ENCODE measurements around the gene BCL2L12.

The BCL2L12 gene

DNA sequence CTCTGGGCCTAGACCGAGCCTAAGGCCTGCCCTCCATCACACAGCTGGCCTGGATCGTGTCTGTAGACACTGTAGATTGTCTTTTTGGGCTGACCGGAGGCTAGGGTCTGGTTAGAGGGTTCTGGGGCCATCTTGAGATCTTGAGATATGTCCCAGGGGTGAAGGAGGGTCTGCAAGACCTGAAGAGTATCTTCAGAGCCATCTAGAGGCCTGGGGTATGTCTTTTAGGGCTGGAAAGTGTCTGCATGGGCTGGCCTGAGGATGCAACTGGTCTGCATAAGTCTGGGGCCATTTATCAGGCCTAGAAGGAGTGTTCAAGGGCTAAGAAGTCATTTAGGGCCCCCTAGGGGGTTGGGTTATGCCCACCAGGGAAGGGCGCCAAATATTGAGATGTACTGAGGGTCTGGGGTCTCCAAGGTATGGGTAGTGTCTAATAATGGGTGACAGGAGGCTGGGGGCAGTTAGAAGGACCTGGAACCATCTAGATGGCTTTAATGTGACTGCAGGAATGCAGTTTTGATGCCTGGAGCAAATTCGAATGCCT lies 23.2 kb upstream of the BCL2L12 start:
- no peak for DNase-seq (ENCODE audit: low read depth)

DNA sequence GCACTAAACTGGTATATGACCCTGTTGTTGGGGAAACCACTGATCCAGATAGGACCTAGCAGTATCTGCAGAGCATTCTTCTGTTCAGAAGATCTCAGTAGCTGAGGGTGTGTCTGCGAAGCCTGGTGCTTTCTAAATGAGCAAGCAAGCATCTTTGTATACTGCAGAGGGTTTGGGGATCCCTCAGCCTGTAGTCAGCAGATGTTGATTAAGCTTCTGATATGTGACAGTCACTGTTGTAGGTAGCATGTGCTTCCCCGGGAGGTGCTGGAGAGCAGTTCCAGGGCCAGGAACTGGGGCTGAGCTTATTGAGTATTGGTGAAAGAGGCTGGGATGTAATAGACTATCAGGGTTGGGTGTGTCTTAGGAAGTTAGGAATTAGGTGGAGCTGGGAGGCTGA lies 22.3 kb upstream of the BCL2L12 start:
- DNase-seq (ENCODE audit: low read depth), result no peak

DNA sequence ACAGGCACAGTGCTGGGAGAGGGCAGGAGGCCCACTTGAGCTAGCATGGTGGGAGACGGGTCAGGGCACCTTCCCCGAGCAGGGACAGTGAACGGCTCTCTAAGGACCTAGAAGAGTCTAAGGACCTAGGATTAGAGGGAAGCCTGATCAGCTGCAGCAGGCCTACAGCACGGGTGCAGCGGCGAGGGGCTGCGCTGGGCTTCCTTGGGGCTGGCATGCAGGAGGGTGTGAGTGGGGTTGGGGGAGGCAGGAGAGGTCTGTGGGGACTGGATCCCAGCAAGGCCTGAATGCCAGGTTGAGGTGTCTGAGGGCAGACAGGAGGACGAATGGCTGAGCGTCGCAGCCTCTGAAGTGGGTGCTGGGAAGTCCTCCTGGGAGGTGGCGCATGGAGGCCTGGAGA lies 20.1 kb upstream of the BCL2L12 start:
- DNase-seq (ENCODE audit: low read depth), result no peak

DNA sequence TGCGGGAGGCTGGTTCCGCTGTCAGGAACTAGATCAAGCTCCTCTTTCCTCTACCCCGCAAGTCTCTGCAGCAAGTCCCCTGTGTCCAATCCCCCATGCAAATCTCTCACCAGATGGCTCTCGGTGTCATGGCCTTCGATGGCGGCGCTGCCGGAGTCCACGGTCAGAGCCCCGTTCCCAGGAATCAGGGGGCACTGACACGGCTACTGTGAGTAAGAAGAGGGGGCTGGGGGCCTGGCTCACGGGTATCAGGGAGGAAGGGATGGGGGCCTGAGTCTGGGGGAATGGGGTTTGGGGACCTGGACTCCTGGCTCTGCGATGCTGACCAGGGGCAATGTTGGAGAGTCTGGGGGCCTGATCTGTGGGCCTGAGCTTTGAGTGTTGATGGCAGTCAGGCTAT lies 19.7 kb upstream of the BCL2L12 start:
- DNase-seq (ENCODE audit: low read depth), result no peak

DNA sequence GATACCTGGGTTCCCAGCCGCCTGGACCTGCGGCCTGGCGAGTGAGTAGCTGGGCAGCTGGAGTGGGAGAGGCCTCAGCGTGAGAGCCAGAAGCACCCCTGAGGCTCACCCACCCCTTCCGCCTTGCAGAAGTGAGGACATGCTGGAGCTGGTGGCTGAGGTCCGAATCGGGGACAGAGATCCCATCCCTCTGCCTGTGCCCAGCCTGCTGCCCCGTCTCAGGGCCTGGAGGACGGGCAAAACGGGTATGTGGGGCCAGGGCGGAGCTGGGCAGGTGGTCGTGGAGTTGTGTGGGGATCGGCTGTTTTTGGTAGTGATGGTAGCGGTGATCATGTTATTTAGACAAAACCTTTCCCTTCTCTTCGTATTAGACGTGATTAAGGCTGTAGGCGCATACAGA lies 19.1 kb upstream of the BCL2L12 start:
- no peak for DNase-seq (ENCODE audit: low read depth)

DNA sequence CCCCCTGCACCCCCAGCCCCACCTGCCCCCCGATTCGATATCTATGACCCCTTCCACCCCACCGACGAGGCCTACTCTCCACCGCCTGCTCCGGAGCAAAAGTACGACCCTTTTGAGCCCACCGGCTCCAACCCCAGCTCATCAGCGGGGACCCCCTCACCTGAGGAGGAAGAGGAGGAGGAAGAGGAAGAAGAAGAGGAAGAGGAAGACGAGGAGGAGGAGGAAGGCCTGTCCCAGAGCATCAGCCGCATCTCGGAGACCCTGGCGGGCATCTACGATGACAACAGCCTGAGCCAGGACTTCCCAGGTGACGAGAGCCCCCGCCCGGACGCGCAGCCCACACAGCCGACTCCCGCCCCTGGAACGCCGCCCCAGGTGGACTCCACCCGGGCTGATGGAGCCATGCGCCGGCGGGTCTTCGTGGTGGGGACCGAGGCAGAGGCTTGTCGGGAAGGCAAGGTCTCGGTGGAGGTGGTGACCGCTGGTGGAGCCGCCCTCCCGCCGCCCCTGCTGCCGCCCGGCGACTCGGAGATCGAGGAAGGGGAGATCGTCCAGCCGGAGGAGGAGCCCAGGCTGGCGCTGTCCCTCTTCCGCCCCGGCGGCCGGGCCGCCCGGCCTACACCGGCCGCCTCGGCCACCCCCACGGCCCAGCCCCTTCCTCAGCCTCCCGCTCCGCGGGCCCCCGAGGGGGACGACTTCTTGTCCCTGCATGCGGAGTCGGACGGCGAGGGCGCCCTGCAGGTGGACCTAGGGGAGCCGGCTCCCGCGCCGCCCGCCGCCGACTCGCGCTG lies 14.5 kb upstream of the BCL2L12 start:
- no peak for DNase-seq (ENCODE audit: low read depth)

DNA sequence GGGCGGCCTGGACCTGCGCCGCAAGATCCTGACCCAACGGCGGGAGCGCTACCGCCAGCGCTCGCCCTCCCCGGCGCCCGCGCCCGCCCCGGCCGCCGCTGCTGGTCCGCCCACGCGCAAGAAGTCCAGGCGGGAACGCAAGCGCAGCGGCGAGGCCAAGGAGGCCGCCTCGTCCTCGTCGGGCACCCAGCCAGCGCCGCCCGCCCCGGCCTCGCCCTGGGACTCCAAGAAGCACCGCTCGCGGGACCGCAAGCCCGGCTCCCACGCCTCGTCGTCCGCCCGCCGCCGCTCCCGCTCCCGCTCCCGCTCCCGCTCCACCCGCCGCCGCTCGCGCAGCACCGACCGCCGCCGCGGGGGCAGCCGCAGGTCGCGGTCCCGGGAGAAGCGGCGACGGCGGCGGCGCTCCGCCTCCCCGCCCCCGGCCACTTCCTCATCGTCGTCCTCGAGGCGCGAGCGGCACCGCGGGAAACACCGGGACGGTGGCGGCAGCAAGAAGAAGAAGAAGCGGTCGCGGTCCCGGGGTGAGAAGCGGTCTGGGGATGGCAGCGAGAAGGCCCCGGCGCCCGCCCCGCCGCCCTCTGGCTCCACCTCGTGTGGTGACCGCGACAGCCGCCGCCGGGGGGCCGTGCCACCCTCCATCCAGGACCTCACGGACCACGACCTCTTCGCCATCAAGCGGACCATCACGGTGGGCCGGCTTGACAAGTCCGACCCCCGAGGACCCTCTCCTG lies 13.7 kb upstream of the BCL2L12 start:
- DNase-seq (ENCODE audit: low read depth), result no peak

DNA sequence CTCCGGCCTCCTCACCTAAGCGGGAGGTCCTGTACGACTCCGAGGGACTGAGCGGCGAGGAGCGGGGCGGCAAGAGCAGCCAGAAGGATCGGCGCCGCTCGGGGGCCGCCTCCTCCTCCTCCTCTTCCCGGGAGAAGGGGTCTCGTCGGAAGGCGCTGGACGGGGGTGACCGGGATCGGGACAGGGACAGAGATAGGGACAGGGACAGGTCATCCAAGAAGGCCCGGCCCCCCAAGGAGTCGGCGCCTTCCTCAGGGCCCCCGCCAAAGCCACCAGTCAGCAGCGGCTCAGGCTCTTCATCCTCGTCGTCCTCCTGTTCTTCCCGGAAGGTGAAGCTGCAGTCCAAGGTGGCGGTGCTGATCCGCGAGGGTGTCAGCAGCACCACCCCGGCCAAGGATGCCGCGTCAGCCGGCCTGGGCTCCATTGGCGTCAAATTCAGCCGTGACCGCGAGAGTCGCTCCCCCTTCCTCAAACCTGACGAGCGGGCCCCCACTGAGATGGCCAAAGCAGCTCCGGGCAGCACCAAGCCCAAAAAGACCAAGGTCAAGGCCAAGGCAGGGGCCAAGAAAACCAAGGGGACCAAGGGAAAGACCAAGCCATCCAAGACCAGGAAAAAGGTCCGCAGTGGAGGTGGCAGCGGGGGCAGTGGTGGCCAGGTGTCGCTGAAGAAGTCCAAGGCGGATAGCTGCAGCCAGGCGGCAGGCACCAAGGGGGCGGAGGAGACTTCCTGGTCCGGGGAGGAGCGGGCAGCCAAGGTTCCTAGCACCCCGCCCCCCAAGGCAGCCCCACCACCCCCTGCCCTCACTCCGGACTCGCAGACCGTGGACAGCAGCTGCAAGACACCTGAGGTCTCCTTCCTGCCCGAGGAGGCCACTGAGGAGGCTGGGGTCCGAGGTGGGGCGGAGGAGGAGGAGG lies 12.9 kb upstream of the BCL2L12 start:
- DNase-seq (ENCODE audit: low read depth), result no peak

DNA sequence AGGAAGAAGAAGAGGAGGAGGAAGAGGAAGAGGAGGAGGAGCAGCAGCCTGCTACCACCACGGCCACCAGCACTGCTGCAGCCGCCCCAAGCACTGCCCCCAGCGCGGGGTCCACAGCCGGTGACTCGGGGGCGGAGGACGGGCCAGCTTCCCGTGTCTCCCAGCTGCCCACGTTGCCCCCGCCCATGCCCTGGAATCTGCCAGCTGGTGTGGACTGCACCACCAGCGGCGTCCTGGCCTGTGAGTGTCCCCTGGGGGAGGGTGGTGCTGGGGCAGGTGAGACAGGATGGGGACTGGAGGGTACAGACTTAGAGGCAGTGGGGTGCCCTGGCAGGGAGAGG lies 12.3 kb upstream of the BCL2L12 start:
- no peak for DNase-seq (ENCODE audit: low read depth)

DNA sequence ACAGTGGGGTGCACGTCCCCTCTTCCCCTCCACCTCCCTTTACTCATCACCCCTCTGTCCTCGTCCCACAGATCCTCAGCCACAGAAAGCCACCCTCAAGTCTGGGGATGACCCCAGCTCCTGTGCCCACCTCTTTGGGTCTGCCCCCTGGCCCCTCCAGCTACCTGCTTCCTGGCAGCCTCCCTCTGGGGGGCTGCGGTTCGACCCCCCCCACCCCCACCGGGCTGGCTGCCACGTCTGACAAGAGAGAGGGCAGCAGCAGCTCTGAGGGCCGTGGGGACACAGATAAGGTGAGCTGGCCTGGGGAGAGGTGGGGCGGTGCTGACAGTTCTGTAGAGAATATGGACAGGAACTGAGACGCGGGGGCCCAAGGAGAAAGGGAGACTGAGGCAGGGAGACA lies 11.2 kb upstream of the BCL2L12 start:
- DNase-seq (ENCODE audit: low read depth), result no peak

DNA sequence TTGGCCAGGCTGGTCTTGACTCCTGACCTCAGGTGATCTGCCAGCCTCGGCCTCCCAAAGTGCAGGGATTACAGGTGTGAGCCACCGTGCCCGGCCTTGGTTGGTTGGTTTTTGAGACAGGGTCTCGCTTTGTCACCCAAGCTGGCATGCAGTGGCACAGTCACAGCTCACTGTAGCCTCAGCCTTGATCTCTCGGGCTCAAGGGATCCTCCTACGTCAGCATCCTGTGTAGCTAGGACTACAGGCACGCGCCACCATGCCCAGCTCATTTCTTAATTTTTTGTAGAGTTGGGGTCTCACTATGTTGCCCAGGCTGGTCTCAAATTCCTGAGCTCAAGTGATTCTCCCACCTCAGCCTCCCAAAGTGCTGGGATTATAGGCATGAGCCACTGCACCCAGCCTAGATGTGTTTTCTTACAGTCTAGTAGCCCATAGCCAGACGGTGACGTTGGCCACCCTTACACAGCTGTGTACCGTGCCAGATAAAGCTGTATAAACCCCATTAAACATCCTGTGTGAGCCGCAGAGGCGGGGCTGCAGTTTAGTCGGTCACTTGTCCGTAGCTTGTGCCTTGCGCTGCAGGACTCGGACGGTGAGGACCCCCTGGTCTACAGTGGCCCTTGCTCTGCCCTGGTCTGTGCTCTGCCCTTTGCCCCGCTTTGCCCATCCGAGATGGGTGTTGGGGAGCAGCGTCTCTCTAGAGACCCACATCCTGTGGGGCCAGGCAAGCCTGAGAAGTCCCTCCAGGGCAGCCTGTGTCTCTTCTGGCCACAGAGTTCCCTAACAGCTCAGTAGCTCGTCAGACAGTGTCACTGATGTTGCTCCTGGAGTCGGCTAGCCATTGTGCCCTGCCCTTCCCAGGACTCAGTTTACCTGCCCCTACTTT lies 9.9 kb upstream of the BCL2L12 start:
- no peak for DNase-seq (ENCODE audit: low read depth)

DNA sequence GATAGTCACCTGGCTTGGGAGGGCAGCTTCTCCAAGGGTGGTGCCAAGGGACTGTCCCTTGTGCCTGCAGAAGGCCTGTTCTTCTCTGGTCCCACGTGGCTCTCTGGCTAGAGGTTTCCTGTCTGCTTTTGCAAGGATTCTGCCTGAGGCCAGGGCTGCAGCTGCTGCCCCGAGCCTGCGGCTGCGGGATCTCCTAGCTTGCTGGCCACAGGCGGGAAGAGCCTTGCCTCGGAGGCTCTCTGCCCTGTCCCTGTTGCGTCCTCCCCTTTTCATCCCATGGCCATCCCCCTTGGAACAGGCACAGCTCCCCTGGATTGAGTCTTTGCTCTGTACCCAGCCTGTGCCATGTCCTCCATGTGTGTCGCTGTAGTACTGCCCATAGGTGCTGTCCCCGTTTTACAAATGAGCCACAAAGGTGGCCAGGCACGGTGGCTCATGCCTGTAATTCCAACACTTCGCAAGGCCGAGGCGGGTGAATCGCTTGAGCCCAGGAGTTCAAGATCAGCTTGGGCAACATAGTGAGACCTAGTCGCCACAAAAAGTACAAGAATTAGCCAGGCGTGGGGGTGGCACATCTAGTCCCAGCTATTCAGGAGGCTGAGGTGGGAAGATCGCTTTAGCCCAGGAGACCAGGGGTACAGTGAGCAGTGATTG lies 9.2 kb upstream of the BCL2L12 start:
- no peak for DNase-seq (ENCODE audit: low read depth)

DNA sequence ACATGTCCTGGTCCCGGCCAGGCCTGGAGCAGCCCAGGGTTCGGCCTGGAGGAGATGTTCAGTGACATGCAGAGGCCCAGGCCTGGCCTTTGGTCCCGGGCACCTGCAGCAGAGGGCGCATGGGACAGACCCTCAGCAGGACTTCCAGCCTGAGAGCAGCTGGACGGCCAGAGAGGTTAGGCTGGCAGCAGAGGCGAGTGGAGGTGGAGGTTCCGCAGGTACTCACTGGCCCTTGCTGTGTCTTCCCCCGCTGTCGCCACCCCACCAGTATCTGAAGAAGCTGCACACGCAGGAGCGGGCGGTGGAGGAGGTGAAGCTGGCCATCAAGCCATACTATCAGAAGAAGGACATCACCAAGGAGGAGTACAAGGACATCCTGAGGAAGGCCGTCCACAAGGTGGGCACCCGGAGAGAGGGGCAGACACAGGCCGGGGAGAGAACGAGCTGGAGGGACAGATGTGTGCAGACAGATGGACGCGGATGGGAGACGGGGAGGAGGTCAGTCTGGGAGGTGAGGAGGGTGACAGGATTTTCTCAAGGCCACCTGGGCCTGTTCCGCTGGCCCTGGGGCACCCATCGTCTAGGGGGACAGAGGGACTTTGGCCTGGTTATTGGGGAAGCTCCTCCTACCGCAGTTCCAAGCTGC lies 8.1 kb upstream of the BCL2L12 start:
- no peak for DNase-seq (ENCODE audit: low read depth)

DNA sequence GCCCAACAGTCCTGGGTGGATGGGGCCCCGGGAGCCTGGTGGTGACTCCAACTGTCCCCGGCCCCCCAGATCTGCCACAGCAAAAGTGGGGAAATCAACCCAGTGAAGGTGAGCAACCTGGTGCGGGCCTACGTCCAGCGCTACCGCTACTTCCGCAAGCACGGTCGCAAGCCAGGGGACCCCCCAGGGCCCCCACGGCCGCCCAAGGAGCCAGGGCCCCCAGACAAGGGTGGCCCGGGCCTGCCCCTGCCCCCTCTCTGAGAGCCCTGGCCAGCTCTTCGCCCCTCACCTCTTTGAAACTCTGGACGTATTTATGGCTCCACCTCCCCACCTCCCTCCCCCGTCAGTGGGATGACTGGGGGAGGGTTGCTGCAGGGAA lies 7.6 kb upstream of the BCL2L12 start:
- no peak for DNase-seq (ENCODE audit: low read depth)

DNA sequence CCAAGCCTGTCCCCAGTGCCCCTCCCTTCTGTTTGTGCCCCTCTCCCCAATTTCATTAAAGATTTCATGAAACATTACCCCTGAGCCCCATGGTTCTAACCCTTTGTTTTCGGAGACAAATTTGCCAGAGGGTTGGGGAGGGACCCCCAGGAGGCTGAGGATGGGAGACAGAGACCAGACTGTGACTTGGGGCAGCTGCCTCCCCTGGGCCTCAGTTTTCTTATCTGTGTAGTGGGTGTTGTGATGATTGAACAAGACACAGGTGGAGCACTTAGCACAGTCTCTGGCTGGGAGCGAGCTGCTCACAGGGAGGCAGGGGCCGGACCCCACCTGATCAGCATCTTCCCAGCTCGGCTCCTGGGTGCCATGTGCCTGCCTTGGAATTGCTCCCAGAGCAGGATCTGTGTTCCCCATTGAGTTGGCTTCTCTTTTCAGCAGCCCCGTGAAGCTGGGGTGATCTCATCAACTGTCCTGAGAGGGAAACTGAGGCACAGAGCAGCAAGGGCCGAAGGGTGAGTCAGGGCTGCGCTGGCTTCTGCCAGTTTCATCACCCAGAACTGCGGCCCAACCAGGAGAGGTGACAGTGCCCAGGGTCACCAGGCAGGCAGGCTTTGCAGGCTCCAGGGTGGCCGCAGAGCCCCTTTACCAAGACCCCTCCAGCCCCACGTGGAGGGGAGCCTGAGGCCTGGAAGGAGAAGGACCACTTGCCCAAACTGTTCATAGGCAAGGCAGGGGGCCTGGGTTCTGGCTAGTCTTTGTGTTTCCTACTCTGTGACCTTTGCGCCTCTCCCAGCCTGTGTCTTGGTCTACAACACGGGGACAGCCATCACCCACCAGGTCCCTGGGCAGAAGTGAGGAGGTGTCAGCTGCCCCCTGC lies 6.9 kb upstream of the BCL2L12 start:
- DNase-seq (ENCODE audit: low read depth), result no peak

DNA sequence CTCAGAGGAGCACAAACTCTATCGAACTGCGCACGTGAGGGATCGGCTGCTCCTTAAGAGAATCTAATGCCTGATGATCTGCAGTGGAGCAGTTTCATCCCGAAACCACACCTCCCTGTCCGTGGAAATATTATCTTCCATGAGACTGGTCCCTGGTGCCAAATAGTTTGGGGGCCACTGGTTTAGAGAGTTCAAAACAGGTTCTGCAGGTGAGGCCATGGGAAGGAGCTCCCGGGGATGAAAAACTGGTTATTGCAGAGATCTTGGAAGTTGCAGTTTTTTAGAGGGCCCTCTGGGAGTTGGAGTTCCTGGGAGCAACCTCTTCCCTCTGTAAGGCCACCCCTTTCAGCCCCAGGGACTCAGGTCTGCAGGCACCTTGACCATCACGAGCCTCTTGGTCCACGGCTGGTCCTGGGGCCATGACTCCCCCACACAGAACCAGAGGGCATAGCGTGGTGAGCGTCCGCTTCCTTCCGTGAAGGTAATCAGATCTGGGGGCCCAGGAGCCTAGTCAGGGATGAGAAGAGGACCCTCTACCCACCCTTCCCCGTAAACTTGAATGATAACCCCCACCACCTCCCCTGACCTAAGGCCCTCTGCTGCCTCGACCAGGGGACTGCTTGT lies 5.3 kb upstream of the BCL2L12 start:
- no peak for DNase-seq (ENCODE audit: low read depth)

DNA sequence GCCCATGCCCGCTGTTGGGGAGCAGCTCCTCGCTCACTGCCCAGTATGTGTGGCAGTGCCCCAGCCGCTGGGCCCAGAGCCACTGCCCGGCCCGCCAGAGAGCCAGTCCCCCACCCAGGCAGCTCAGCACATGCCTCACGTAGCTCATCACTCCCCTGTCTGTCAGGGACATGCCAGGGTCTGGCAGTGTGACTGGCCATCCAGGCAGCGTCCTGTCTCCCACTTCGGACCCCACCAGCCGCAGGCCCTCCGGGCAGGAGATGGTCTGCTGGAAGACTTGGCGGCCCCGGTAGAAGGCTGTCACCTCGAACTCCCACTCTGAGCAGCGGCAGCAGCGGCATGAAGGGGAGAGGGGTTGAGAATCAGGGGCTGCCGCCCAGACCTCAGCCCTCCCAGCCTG lies 3.7 kb upstream of the BCL2L12 start:
- DNase-seq (ENCODE audit: low read depth), result no peak

DNA sequence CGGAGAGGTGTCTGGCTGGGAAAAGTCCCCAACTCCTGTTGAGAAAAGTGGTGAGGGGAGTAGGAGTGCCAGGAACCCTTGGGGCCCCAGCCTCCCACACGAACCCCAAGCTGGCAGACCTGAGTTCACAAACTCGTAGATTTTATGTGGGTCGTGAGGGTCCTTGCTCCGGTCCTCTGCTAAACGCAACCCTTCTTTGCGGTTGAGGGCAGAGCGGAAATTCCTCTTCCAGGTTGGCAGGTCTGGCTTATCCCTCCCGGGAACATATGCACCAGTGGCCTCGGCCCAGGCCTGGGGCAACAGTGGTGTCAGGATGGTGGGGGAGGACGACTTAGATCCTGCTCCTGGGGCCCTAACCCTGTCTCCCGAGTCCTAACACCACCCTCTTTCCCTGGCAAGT lies 2.5 kb upstream of the BCL2L12 start:
- DNase-seq (ENCODE audit: low read depth), result no peak

All from stimulated activated CD8-positive, alpha-beta memory T cell treated with anti-CD3 and anti-CD28 coated beads, Interleukin-4, amount 100 ng/mL, for 24 hours (primary cell).